ENCODE measurements around the gene FBH1. TPM values are rescaled to one million over a fixed set of nuclear protein-coding genes. Genes with fewer than 3 reads are reported as not detected.

FBH1 gene
- total and polyA plus RNA-seq, 9 of the 15 experiments (the other 6 are each of a cell fraction or from before 2014, with no cell fraction given): 13.4 to 108 (median 77.8) TPM

DNA sequence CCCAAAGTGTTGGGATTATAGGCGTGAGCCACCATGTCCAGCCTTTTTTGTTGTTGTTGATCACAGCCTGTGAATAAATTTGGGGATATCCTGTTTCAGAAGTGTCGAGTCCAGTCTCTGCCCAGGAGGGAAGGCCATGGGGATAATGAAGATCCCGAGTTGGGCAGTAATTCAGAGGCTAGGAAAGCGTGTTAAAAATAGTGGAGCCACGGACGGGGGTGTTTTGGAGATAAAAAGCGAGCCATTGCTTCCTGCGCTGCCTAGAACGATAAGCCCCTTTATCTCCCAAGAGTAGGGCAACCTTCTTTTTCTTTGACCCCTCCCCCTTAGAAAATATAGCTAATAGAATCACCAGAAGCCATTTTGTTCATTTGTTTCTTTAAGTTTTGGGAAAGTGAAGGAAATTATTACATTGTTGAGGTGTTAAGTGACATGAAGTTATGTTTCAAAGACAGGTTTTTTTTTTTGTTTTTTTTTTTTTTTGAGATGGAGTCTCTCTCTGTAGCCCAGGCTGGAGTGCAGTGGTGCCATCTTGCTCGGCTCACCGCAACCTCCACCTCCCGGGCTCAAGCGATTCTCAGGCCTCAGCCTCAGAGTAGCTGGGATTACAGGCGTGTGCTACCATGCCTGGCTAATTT lies 44.0 kb downstream of the FBH1 start (continued):
- TF ChIP-seq, protein P1, sequence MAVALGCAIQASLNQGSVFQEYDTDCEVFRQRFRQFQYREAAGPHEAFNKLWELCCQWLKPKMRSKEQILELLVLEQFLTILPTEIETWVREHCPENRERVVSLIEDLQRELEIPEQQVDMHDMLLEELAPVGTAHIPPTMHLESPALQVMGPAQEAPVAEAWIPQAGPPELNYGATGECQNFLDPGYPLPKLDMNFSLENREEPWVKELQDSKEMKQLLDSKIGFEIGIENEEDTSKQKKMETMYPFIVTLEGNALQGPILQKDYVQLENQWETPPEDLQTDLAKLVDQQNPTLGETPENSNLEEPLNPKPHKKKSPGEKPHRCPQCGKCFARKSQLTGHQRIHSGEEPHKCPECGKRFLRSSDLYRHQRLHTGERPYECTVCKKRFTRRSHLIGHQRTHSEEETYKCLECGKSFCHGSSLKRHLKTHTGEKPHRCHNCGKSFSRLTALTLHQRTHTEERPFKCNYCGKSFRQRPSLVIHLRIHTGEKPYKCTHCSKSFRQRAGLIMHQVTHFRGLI (CRISPR knock-in tag; IDR thresholded peaks at IDR 0.05): no peak
- TF ChIP-seq KDM2B (CRISPR knock-in tag; IDR thresholded peaks at IDR 0.05) (no peak), MTF1 (CRISPR knock-in tag; IDR thresholded peaks at IDR 0.05; ENCODE audit: borderline replicate concordance) (no peak), DMBX1 (CRISPR knock-in tag; IDR thresholded peaks at IDR 0.05; ENCODE audit: borderline replicate concordance) (peak; percentile 50), RCOR1 (IDR thresholded peaks at IDR 0.05; ENCODE audit: borderline replicate concordance in 1 of 2, low read depth in 2 of 2, low read length in 2 of 2) (peak in 1 of 2 experiments; percentile 72; a peak in 2 of 4 replicates), ZNF830 (CRISPR knock-in tag; IDR thresholded peaks at IDR 0.05) (no peak), BACH1 (tag; IDR thresholded peaks at IDR 0.05) (0 out of 2 replicates have a peak, but pooled peaks have one; percentile 35), NFIC (IDR thresholded peaks at IDR 0.05) (peak; percentile 70), TBL1XR1 (IDR thresholded peaks at IDR 0.05; ENCODE audit: low read length in 2 of 2) (peak in 1 of 2 experiments; percentile 93; a peak in 2 of 4 replicates), KLF16 (IDR thresholded peaks at IDR 0.05) (peak; percentile 78), NELFE (IDR thresholded peaks at IDR 0.05; ENCODE audit: insufficient read depth, insufficient read length) (no peak), MCM7 (IDR thresholded peaks at IDR 0.05) (no peak), PTBP1 (IDR thresholded peaks at IDR 0.05; ENCODE audit: low read depth, low read length) (no peak), TEAD4 (IDR thresholded peaks at IDR 0.05; ENCODE audit: low read length) (peak; percentile 90), TEAD4 (CRISPR knock-in tag; IDR thresholded peaks at IDR 0.05; ENCODE audit: borderline replicate concordance) (no peak), GATAD2B (IDR thresholded peaks at IDR 0.05; ENCODE audit: borderline replicate concordance) (peak; percentile 52; the same call in 1 of the 2 replicates), PHF21A (IDR thresholded peaks at IDR 0.05; ENCODE audit: borderline replicate concordance, low read depth) (no peak), RBM39 (optimal IDR thresholded peaks at IDR 0.05; ENCODE audit: low read depth, low read length) (no peak), ETV1 (tag; conservative IDR thresholded peaks at IDR 0.05; ENCODE audit: low read depth) (peak; percentile 73; the same call in 1 of the 2 replicates), PTRF (tag; IDR thresholded peaks at IDR 0.05) (peak; percentile 47; the same call in 1 of the 2 replicates)
- TF ChIP-seq, protein P2, sequence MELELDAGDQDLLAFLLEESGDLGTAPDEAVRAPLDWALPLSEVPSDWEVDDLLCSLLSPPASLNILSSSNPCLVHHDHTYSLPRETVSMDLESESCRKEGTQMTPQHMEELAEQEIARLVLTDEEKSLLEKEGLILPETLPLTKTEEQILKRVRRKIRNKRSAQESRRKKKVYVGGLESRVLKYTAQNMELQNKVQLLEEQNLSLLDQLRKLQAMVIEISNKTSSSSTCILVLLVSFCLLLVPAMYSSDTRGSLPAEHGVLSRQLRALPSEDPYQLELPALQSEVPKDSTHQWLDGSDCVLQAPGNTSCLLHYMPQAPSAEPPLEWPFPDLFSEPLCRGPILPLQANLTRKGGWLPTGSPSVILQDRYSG (tag; conservative IDR thresholded peaks at IDR 0.05; ENCODE audit: low read depth): peak; percentile 67; the same call in 1 of the 2 replicates
- TF ChIP-seq, protein P3, sequence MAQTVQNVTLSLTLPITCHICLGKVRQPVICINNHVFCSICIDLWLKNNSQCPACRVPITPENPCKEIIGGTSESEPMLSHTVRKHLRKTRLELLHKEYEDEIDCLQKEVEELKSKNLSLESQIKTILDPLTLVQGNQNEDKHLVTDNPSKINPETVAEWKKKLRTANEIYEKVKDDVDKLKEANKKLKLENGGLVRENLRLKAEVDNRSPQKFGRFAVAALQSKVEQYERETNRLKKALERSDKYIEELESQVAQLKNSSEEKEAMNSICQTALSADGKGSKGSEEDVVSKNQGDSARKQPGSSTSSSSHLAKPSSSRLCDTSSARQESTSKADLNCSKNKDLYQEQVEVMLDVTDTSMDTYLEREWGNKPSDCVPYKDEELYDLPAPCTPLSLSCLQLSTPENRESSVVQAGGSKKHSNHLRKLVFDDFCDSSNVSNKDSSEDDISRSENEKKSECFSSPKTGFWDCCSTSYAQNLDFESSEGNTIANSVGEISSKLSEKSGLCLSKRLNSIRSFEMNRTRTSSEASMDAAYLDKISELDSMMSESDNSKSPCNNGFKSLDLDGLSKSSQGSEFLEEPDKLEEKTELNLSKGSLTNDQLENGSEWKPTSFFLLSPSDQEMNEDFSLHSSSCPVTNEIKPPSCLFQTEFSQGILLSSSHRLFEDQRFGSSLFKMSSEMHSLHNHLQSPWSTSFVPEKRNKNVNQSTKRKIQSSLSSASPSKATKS (CRISPR knock-in tag; IDR thresholded peaks at IDR 0.05): no peak
- TF ChIP-seq, protein P4, sequence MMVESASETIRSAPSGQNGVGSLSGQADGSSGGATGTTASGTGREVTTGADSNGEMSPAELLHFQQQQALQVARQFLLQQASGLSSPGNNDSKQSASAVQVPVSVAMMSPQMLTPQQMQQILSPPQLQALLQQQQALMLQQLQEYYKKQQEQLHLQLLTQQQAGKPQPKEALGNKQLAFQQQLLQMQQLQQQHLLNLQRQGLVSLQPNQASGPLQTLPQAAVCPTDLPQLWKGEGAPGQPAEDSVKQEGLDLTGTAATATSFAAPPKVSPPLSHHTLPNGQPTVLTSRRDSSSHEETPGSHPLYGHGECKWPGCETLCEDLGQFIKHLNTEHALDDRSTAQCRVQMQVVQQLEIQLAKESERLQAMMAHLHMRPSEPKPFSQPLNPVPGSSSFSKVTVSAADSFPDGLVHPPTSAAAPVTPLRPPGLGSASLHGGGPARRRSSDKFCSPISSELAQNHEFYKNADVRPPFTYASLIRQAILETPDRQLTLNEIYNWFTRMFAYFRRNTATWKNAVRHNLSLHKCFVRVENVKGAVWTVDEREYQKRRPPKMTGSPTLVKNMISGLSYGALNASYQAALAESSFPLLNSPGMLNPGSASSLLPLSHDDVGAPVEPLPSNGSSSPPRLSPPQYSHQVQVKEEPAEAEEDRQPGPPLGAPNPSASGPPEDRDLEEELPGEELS (CRISPR knock-in tag; IDR thresholded peaks at IDR 0.05; ENCODE audit: borderline replicate concordance): no peak

Measured in K562 (cell line).